Right lobe of liver (tissue), 4 donors: Measurements from ENCODE around the gene IP6K3.

Experiments
- CTCF ChIP-seq, 4 donors: fragments of 200-600 bp in 3 of 4; fragments of 450-650 bp in 1 of 4; IDR thresholded peaks; one replicate each; pipeline versions ENCODE4 v1.5.1 to v1.8.0; 2016 to 2022; ENCODE audit warnings: antibody characterized with exemption in 4 of 4, mild to moderate bottlenecking in 2 of 4
- POLR2A ChIP-seq: fragments of 450-650 bp; IDR thresholded peaks from one replicate; pipeline ENCODE4 v1.6.1; 2017; ENCODE audit warnings: antibody characterized with exemption, mild to moderate bottlenecking
- donor health status: DM: no; HTN: no; CAD: no.
- donor health status: DM: no; HTN: no; CAD: no.
- donor health status: DM: no; HTN: yes; CAD: no.

GRCh38 chr6:33717934-33718455 lies 28.7 kb downstream of the IP6K3 start:
- TF ChIP-seq CTCF (IDR thresholded peaks at IDR 0.05) (no peak), POLR2A (no peak)
